HuH-7.5 (cell line): ENCODE measurements around the gene OR5M8.

Experiments used
- DNase-seq: peaks from one replicate; pipeline ENCODE4 v3.0.0; 2011; ENCODE audit warnings: low spot score

Gene OR5M8

GRCh38 chr11:56491270-56491669 is at the start of gene OR5M8:
OR5M8 (minus strand) TSS chr11:56491370; CDS start chr11:56491370, 0 bp downstream.
- DNase-seq: no peak

GRCh38 chr11:56533054-56533740 is 42.0 kb upstream of the OR5M8 start:
- DNase-seq: no peak

GRCh38 chr11:56531856-56532255 is 40.7 kb upstream of the OR5M8 start:
- no peak for DNase-seq

GRCh38 chr11:56522008-56522407 is 30.8 kb upstream of the OR5M8 start:
- DNase-seq: no peak

GRCh38 chr11:56513280-56513679 is 22.1 kb upstream of the OR5M8 start:
- no peak for DNase-seq

DNA sequence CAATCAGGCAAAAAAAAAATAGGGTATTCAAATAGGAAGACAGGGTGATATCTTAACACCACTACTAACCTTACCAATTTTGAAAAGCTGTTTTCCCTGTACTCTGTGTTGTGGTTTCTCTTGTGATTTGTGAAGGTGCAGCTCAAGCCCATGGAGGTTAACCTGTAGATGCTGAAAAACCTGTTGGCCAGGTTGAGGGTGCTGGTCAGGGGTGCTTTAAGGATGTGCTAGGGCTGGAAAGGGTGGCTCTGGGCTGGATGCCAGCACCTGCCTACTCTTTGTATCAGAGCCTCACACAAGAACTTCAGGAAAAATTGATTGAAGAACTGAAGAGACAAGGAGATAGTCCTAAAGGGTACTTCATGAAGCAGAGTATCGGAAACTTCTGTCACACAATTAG is 18.3 kb upstream of the OR5M8 start:
- no peak for DNase-seq

GRCh38 chr11:56497010-56497409 is 5.8 kb upstream of the OR5M8 start:
- DNase-seq: no peak

DNA sequence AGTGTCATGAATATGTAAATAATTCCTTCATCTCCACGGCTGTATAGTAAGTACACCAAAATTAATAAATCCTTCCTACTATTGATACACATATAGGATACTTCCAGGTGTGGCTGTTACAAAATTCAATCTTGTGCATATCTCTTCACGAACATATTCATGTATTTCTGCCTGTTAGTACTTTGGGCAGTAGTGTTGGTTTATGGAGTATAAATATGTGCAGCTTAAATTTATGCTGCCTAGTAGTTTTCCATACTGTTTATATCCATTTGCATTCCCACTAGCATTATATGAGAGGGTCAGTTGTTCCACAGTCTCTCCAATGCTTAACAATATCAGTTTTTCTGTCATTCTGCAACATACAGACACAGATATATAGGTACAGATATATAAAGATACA is 3.9 kb upstream of the OR5M8 start:
- DNase-seq: no peak

DNA sequence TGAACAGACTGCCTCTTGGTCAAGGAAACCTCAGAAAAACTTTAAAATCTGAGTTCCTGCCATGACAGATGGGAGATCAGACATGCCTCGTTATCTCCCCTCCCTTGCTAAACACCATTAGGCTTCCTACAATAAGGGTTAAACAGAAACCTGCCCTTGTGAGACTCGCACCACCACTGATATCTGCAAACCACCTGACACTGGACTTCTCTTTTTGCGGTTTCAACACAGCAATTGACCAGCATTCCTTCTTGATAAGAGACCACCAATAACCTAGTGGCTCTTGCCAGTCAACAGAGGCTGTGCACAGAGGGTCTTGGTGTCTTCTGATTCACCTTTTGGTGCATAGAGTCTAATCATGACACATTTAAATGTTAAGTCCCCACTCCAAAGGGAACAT is 4.4 kb downstream of the OR5M8 start:
- no peak for DNase-seq

DNA sequence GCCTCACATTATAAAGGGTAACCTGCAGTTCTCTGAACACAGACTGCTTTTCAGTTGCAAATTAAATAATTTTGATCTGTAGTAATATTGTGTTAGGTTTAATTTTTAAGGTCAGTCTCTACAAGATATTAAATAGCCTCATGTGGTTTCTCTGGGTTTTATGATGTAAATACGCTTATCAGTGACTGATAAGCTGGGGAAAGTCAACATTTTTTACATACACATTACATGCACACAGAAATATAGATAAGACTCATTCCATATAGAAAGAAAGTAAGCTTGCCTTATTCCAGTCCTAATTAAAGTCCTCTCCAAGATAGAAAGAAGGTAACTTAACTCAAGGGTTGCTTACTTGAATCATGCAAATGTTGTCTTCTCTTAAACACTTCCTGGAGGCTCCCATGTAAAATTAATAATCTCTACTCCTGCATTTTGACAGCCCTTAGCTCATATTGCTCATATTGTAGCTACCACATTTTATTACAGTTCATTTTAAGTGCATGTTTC is 16.4 kb downstream of the OR5M8 start:
- no peak for DNase-seq

- DNase-seq: no peak
These were observed 17.9 kb downstream of the OR5M8 start, which contains the start of gene OR5M3 for GRCh38 chr11:56473252-56473651. OR5M3 (minus strand) TSS chr11:56473352; CDS start chr11:56470497, 2,855 bp downstream.

DNA sequence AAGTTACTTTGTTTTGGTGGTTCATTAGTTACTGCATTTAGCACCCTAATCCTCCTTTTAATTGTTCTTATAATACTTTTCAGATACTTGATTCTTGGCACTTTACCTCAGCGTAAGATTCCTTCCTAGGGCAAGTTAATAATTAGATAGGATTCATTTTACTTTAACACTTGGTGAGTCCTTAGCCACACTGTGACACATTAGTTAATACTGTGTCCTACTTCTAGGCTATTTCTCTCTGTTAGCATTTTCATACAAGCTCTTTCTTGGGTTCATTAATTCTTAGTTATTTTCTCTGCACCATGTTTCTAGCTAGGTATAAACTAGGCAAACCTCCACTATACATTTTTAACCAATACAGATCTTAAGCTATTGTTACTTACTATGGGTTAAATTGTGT is 34.1 kb downstream of the OR5M8 start:
- no peak for DNase-seq

GRCh38 chr11:56453521-56453920 is 37.6 kb downstream of the OR5M8 start:
- no peak for DNase-seq
